T47D (cell line): ENCODE results near the gene DIPK1A.

Experiments used
- DNase-seq, 2 experiments: peaks; one replicate each; pipeline versions ENCODE4 v3.0.0 to v3.0.0-alpha.2; 2011 to 2012; ENCODE audit warnings: low read depth in 1 of 2, low spot score in 1 of 2
- JUND ChIP-seq: IDR thresholded peaks from 2 replicates; pipeline ENCODE4 v1.6.1; 2012; ENCODE audit warnings: low read depth
- in situ Hi-C: cut with HindIII; loops from 2 replicates; pipeline ENCODE4 v1.10.0; 2016; ENCODE audit warnings: low sequenced_read_pairs, low pct_unique_long_range_greater_than_20kb

DIPK1A gene

DNA sequence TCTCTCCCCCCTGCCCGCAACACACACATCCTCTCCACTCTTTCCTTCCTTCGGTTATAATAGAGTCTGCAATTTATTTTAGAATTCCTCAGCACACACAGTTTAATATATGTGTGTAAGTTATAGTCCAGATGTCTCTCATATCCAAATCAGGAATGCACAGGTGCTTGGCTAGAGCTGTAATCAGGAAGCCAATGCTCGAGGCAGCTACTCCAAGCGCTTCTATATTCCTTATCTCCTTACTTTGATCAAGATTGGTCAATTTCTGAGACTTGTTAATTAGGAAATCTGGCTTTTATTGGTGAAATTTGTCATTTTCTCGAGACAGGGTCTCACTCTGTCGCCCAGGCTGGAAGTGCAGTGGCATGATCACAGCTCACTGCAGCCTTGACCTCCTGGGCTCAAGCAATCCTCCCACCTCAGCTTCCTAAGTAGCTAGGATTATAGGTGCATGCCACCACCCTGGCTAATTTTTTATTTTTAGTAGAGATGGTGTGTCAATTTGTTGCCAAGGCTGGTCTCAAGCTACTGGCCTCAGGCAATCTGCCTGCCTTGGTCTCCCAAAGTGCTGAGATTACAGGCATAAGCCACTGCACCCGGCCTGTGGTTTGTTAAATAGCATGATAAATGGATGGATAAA, 101.7 kb downstream of the DIPK1A start:
- in situ Hi-C loops, result no loop called here
- no peak for DNase-seq
- no peak for TF ChIP-seq JUND

GRCh38 chr1:92858564-92859399, 102.5 kb downstream of the DIPK1A start:
- TF ChIP-seq JUND, result no peak
- DNase-seq, result peak; percentile 14 to 78
- in situ Hi-C loops, result no loop called here

GRCh38 chr1:92857817-92858216, 103.4 kb downstream of the DIPK1A start:
- no peak for TF ChIP-seq JUND
- DNase-seq, result no peak
- in situ Hi-C loops, result no loop called here

- DNase-seq, result no peak
- no peak for TF ChIP-seq JUND
- in situ Hi-C loops, result no loop called here
Measured at GRCh38 chr1:92855236-92855635, 106.0 kb downstream of the DIPK1A start.

GRCh38 chr1:92854101-92854785, 107.0 kb downstream of the DIPK1A start:
- no peak for TF ChIP-seq JUND
- in situ Hi-C loops, result no loop called here
- DNase-seq, result no peak

GRCh38 chr1:92853299-92853698, 108.0 kb downstream of the DIPK1A start:
- no peak for DNase-seq
- TF ChIP-seq JUND, result no peak
- in situ Hi-C loops, result no loop called here

DNA sequence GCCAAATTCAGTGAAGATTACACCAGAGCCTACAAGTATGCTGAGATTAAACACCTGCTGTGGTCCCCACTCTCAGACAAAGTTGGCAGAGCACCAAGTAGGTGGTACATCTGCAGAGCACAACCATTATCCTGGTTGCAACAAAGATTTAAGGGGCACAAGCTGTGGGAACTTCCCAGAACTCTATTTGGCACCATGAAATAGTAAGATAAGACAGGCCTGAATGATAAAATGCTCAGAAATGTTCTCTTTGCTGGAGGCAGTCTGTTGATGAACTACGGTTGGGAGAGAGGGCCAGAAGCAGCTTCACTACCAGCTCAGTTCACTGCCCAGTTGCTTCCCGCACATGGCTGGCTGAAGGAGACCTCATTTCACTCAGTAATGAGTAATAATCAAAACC, 109.5 kb downstream of the DIPK1A start:
- in situ Hi-C loops, result no loop called here
- DNase-seq, result no peak
- no peak for TF ChIP-seq JUND

DNA sequence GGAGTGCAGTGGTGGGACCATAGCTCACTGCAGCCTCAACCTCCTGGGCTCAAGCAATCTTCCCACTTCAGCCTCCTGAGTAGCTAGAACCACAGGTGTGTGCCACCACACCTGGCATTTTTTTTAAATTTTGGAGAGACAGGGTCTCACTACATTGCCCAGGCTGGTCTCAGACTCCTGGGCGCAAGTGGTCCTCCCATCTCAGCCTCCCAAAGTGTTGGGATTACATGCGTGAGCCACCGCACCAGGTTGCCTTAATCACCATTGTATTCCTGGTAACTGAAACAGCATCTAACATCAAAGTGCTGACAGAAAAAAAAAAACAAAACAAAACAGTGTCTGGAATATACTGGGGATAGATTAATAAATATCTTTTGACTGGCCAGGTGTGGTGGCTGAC, 111.2 kb downstream of the DIPK1A start:
- TF ChIP-seq JUND, result no peak
- in situ Hi-C loops, result no loop called here
- DNase-seq, result no peak

- no peak for TF ChIP-seq JUND
- no peak for DNase-seq
- in situ Hi-C loops, result no loop called here
Measured at GRCh38 chr1:92848201-92848600, 113.1 kb downstream of the DIPK1A start.

DNA sequence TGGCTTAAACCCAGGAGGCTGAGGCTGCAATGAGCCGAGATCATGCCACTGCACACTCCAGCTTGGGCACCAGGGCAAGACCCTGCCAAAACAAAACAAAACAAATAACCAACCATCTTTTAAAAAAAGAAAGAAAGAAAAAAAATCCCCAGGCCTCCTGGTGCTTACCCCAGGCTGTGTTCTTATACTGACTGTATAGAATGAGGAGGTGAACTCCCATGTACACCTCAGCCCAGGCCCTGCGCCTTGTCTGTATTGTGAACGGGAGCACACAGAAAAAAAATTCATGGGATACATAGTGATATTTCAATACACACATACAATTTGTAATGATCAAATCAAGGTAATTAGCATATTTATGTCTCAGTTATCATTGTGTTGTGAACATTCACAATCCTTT, 115.4 kb downstream of the DIPK1A start:
- no peak for DNase-seq
- in situ Hi-C loops, result no loop called here
- TF ChIP-seq JUND, result no peak

DNA sequence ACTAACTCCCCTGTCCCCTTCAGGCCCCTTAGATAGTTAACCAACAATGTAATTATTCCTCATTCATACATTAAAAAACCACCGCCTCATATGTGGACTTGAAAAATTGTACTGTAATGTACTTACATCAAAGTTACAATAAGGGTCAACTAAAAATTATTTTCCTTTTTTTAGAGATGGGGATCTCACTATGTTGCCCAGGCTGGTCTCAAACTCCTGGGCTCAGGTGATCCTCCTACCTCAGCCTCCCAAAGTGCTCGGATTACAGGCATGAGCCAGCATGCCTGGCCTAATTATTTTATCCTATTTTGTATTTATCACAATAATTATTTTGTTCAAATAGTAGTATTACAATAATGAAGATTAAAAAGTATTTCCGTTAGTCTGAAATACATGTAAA, 116.8 kb downstream of the DIPK1A start:
- in situ Hi-C loops, result no loop called here
- DNase-seq, result no peak
- no peak for TF ChIP-seq JUND

- no peak for DNase-seq
- TF ChIP-seq JUND, result no peak
- in situ Hi-C loops, result no loop called here
Measured at GRCh38 chr1:92843429-92844352, 117.6 kb downstream of the DIPK1A start.
